ENCODE data around the gene GGA1.

- TF ChIP-seq GABPA (IDR thresholded peaks at IDR 0.05; ENCODE audit: low read depth), result no peak
- TF ChIP-seq POLR2A (IDR thresholded peaks at IDR 0.05; ENCODE audit: low read depth, low read length), result no peak
- no peak for TF ChIP-seq SMC3 (IDR thresholded peaks at IDR 0.05; ENCODE audit: borderline replicate concordance, low read length)
- TF ChIP-seq RAD51 (IDR thresholded peaks at IDR 0.05), result no peak
- no peak for TF ChIP-seq ZNF384 (IDR thresholded peaks at IDR 0.05; ENCODE audit: borderline replicate concordance, low read depth, low read length)
- no peak for TF ChIP-seq POLR2AphosphoS5 (IDR thresholded peaks at IDR 0.05; ENCODE audit: low read length)
- no peak for TF ChIP-seq SIN3A (IDR thresholded peaks at IDR 0.05; ENCODE audit: low read depth, low read length)
These were observed 55.0 kb downstream of the GGA1 start for GRCh38 chr22:37663521-37664140.

Measured in GM12878 (cell line).